ENCODE measurements around the gene LRRK1.

DNA sequence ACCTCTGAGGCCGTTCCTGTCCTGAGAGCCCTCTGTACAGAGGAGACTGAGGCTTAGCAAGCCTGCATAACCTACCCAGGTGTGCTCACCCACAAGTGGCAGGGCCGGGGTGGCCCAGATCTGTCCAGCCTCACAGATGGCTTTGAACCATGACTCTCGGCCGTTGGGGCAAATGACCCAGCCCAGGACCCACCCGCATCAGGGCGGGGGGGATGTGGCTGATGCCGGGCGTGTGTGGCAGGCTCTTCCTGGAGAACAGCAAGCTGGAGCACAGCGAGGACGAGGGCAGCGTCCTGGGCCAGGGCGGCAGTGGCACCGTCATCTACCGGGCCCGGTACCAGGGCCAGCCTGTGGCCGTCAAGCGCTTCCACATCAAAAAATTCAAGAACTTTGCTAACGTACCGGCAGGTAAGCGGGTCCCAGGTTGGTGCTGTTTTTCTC is 133.5 kb downstream of the LRRK1 start:
- TF ChIP-seq, protein P1, sequence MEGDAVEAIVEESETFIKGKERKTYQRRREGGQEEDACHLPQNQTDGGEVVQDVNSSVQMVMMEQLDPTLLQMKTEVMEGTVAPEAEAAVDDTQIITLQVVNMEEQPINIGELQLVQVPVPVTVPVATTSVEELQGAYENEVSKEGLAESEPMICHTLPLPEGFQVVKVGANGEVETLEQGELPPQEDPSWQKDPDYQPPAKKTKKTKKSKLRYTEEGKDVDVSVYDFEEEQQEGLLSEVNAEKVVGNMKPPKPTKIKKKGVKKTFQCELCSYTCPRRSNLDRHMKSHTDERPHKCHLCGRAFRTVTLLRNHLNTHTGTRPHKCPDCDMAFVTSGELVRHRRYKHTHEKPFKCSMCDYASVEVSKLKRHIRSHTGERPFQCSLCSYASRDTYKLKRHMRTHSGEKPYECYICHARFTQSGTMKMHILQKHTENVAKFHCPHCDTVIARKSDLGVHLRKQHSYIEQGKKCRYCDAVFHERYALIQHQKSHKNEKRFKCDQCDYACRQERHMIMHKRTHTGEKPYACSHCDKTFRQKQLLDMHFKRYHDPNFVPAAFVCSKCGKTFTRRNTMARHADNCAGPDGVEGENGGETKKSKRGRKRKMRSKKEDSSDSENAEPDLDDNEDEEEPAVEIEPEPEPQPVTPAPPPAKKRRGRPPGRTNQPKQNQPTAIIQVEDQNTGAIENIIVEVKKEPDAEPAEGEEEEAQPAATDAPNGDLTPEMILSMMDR (IDR thresholded peaks at IDR 0.05): no peak
- no peak for TF ChIP-seq POLR2A (IDR thresholded peaks at IDR 0.05)

Data from prostate gland (tissue), 2 donors.